H9 (cell line): ENCODE results near the gene HTR1E. TPM values are rescaled to one million over a fixed set of nuclear protein-coding genes. Genes with fewer than 3 reads are reported as not detected.
"Not testable (repeated sequence)": the region's sequence is repeated elsewhere in the genome, so short reads cannot be mapped to it uniquely, and the experiment has no call there.

Source experiments
- DNase-seq: peaks from one replicate; pipeline ENCODE4 v3.0.0-alpha.2; 2017
- H2AFZ ChIP-seq: one replicate; pipeline ENCODE4 v1.6.1; 2013; ENCODE audit warnings: mild to moderate bottlenecking, low read length, control low read depth, moderate library complexity
- H2AK5ac ChIP-seq: 2 replicates; pipeline ENCODE4 v1.6.1; 2013; ENCODE audit warnings: low read length, control low read depth, mixed read lengths; ENCODE audit not compliant: insufficient read length
- H2BK120ac ChIP-seq: one replicate; pipeline ENCODE4 v1.6.1; 2013; ENCODE audit warnings: low read depth, mild to moderate bottlenecking, low read length, control low read depth, inconsistent platforms; ENCODE audit not compliant: poor library complexity, severe bottlenecking
- H2BK12ac ChIP-seq: 2 replicates; pipeline ENCODE4 v1.6.1; 2013; ENCODE audit warnings: low read length, control low read depth, mixed read lengths, low read depth; ENCODE audit not compliant: insufficient read length
- H2BK15ac ChIP-seq: 2 replicates; pipeline ENCODE4 v1.6.1; 2013; ENCODE audit warnings: low read depth, low read length, control low read depth
- H2BK20ac ChIP-seq: one replicate; pipeline ENCODE4 v1.6.1; 2013; ENCODE audit warnings: low read depth, mild to moderate bottlenecking, low read length, control low read depth, inconsistent platforms; ENCODE audit not compliant: poor library complexity, severe bottlenecking
- H2BK5ac ChIP-seq: 2 replicates; pipeline ENCODE4 v1.6.1; 2013; ENCODE audit warnings: low read length, control low read depth, mixed read lengths; ENCODE audit not compliant: insufficient read length
- H3K14ac ChIP-seq: 2 replicates; pipeline ENCODE4 v1.6.1; 2013; ENCODE audit warnings: low read length, control low read depth; ENCODE audit not compliant: insufficient read depth
- H3K18ac ChIP-seq: 2 replicates; pipeline ENCODE4 v1.6.1; 2013; ENCODE audit warnings: low read depth, mild to moderate bottlenecking, mixed read lengths, low read length, control low read depth; ENCODE audit not compliant: insufficient read length
- H3K23ac ChIP-seq: 2 replicates; pipeline ENCODE4 v1.6.1; 2013; ENCODE audit warnings: low read length, control low read depth, mixed read lengths, low read depth; ENCODE audit not compliant: insufficient read length
- H3K23me2 ChIP-seq: 2 replicates; pipeline ENCODE4 v1.6.1; 2013; ENCODE audit warnings: low read depth, mild to moderate bottlenecking, mixed read lengths, low read length, control low read depth; ENCODE audit not compliant: insufficient read length, poor library complexity, severe bottlenecking
- H3K27ac ChIP-seq: 2 replicates; pipeline ENCODE4 v1.5.1; 2013; ENCODE audit warnings: low read length, control low read depth, mixed read lengths, low read depth; ENCODE audit not compliant: insufficient read length
- H3K27me3 ChIP-seq: 2 replicates; pipeline ENCODE4 v1.6.1; 2013; ENCODE audit warnings: low read length, control low read depth, inconsistent platforms; ENCODE audit not compliant: insufficient read depth
- H3K4ac ChIP-seq: 2 replicates; pipeline ENCODE4 v1.6.1; 2013; ENCODE audit warnings: low read depth, mild to moderate bottlenecking, control low read depth, inconsistent platforms, low read length, moderate library complexity
- H3K4me1 ChIP-seq: 2 replicates; pipeline ENCODE4 v1.6.1; 2013; ENCODE audit warnings: low read length, control low read depth, inconsistent platforms; ENCODE audit not compliant: insufficient read depth
- H3K4me2 ChIP-seq: 2 replicates; pipeline ENCODE4 v1.6.1; 2013; ENCODE audit warnings: low read length, control low read depth, mixed read lengths; ENCODE audit not compliant: insufficient read length, insufficient read depth
- H3K56ac ChIP-seq: 2 replicates; pipeline ENCODE4 v1.6.1; 2013; ENCODE audit warnings: low read depth, mild to moderate bottlenecking, mixed read lengths, low read length, control low read depth; ENCODE audit not compliant: insufficient read length
- H3K79me1 ChIP-seq: 2 replicates; pipeline ENCODE4 v1.6.1; 2013; ENCODE audit warnings: low read depth, mild to moderate bottlenecking, moderate library complexity, low read length, control low read depth, inconsistent platforms; ENCODE audit not compliant: insufficient read depth, poor library complexity, severe bottlenecking
- H3K79me2 ChIP-seq: 2 replicates; pipeline ENCODE4 v1.6.1; 2013; ENCODE audit warnings: low read length, control low read depth, inconsistent platforms; ENCODE audit not compliant: insufficient read depth
- H3K9ac ChIP-seq: 2 replicates; pipeline ENCODE4 v1.6.1; 2013; ENCODE audit warnings: low read length, control low read depth, mixed read lengths; ENCODE audit not compliant: insufficient read length; ENCODE audit errors: extremely low read depth
- H3K9me3 ChIP-seq: one replicate; pipeline ENCODE4 v1.6.1; 2013; ENCODE audit warnings: low read depth, low read length, inconsistent platforms; ENCODE audit not compliant: control insufficient read depth
- H3T11ph ChIP-seq: one replicate; pipeline ENCODE4 v1.6.1; 2013; ENCODE audit warnings: mild to moderate bottlenecking, low read length, control low read depth, inconsistent platforms
- H4K20me1 ChIP-seq: one replicate; pipeline ENCODE4 v1.6.1; 2013; ENCODE audit not compliant: control insufficient read depth, insufficient read length, insufficient read depth
- H4K5ac ChIP-seq: 2 replicates; pipeline ENCODE4 v1.6.1; 2013; ENCODE audit warnings: low read depth, mild to moderate bottlenecking, mixed read lengths, low read length, control low read depth; ENCODE audit not compliant: insufficient read length
- H4K8ac ChIP-seq: replicated peaks from 2 replicates; pipeline ENCODE4 v1.6.1; 2013; ENCODE audit warnings: low read length, control low read depth, mixed read lengths, low read depth; ENCODE audit not compliant: insufficient read length
- H4K91ac ChIP-seq: 2 replicates; pipeline ENCODE4 v1.6.1; 2013; ENCODE audit warnings: low read depth, mild to moderate bottlenecking, moderate library complexity, mixed read lengths, low read length, control low read depth; ENCODE audit not compliant: insufficient read length
- H3K27ac Mint-ChIP-seq, 3 experiments: 2 replicates in 2 of 3; 3 replicates in 1 of 3; pipeline ENCODE4 v1.8.0; 2020 to 2021; ENCODE audit warnings: mixed read lengths in 3 of 3, mild to moderate bottlenecking in 1 of 3, moderate library complexity in 1 of 3
- H3K27me3 Mint-ChIP-seq: 2 replicates; pipeline ENCODE4 v1.8.0; 2021; ENCODE audit warnings: low read depth, mild to moderate bottlenecking, moderate library complexity, mixed read lengths
- H3K36me3 Mint-ChIP-seq, 3 experiments: 2 replicates in 2 of 3; 3 replicates in 1 of 3; pipeline ENCODE4 v1.8.0; 2020 to 2021; ENCODE audit warnings: low read depth in 3 of 3, mixed read lengths in 3 of 3; ENCODE audit not compliant: insufficient read depth in 1 of 3
- H3K4me1 Mint-ChIP-seq, 2 experiments: 2 replicates each; pipeline ENCODE4 v1.8.0; 2020; ENCODE audit warnings: mixed read lengths in 2 of 2
- H3K4me3 Mint-ChIP-seq, 2 experiments: 2 replicates in 1 of 2; 3 replicates in 1 of 2; pipeline ENCODE4 v1.8.0; 2020 to 2021; ENCODE audit warnings: mild to moderate bottlenecking in 2 of 2, mixed read lengths in 2 of 2, moderate library complexity in 1 of 2
- H3K9me3 Mint-ChIP-seq, 2 experiments: 2 replicates in 1 of 2; 3 replicates in 1 of 2; pipeline ENCODE4 v1.8.0; 2020; ENCODE audit warnings: mild to moderate bottlenecking in 2 of 2, mixed read lengths in 2 of 2, moderate library complexity in 1 of 2
- WGBS: extraction: QIAGEN DNeasy Blood & Tissue Kit; methylation state at CpG from one replicate; pipeline ENCODE4 v1.1.7; 2013; ENCODE audit warnings: missing lambda C conversion rate, low lambda C conversion rate, mixed read lengths; ENCODE audit not compliant: insufficient read length; ENCODE audit errors: extremely low coverage; 5-methylcytosine and 5-hydroxymethylcytosine counted together
- total RNA-seq: library from RNA; stranded (reverse); gene quantifications from 2 replicates; pipeline ENCODE4 v1.2.1, GENCODE V29; 2021

Gene HTR1E
- total RNA-seq, 1 experiment from 2014 or later = not detected

DNA sequence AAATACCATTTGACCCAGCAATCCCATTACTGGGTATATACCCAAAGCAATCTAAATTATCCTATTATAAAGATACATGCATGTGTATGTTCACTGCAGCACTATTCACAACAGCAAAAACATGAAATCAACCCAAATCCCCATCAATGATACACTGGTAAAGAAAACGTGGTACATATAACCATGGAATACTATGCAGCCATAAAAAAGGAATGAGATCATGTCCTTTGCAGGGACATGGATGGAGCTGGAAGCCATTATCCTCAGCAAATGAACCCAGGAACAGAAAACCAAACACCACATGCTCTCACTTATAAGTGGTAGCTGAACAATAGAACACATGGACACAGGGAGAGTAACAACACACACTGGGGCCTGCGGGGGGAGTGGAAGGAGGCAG is 69.2 kb downstream of the HTR1E start:
- not testable (repeated sequence) for H3K27me3 Mint-ChIP-seq, H3K4me2 ChIP-seq, H3K27ac ChIP-seq, H3K27me3 ChIP-seq, H3K9ac ChIP-seq, H2AFZ ChIP-seq, H3K79me1 ChIP-seq, H4K5ac ChIP-seq, H3K23ac ChIP-seq, H3K4me1 ChIP-seq, H3K9me3 ChIP-seq, H3K4me3 Mint-ChIP-seq, H3K27ac Mint-ChIP-seq, H4K20me1 ChIP-seq, H2AK5ac ChIP-seq, DNase-seq, H4K8ac ChIP-seq, H2BK20ac ChIP-seq, H3K79me2 ChIP-seq, H3K18ac ChIP-seq, H3K4me1 Mint-ChIP-seq, H3K14ac ChIP-seq, H2BK120ac ChIP-seq, H3K56ac ChIP-seq, H3T11ph ChIP-seq, H2BK15ac ChIP-seq, H3K23me2 ChIP-seq, H2BK5ac ChIP-seq, H2BK12ac ChIP-seq, H3K4ac ChIP-seq, H4K91ac ChIP-seq
- H3K36me3 Mint-ChIP-seq = peaks cover 2 to 19% (median 11%) of the 10 kb centered on the region in 3 experiments; a peak in 5 of 7 replicates
- no CpG with 5 or more reads among the region's 2 CpGs for WGBS
- peaks cover 31 to 35% of the 10 kb centered on the region in 2 experiments for H3K9me3 Mint-ChIP-seq

GRCh38 chr6:87009581-87009980 is 72.3 kb downstream of the HTR1E start:
- not testable (repeated sequence) for H3K9me3 ChIP-seq

More at GRCh38 chr6:87009581-87009980, 72.3 kb downstream of the HTR1E start:
- not testable (repeated sequence) for H2AFZ ChIP-seq, H3K56ac ChIP-seq, H2AK5ac ChIP-seq, H3K23ac ChIP-seq, H3K27ac Mint-ChIP-seq, H2BK5ac ChIP-seq, H3K4me2 ChIP-seq, H3K18ac ChIP-seq, H3K27me3 Mint-ChIP-seq, H3K4me1 ChIP-seq, H3K4ac ChIP-seq, H3K27ac ChIP-seq, H3K9ac ChIP-seq, H2BK20ac ChIP-seq, H3K4me3 Mint-ChIP-seq, H2BK12ac ChIP-seq, H3K14ac ChIP-seq, DNase-seq, H4K91ac ChIP-seq, H2BK15ac ChIP-seq, H3K4me1 Mint-ChIP-seq, H4K5ac ChIP-seq, H2BK120ac ChIP-seq, H4K8ac ChIP-seq, H3K79me2 ChIP-seq, H3K27me3 ChIP-seq, H4K20me1 ChIP-seq, H3K79me1 ChIP-seq, H3T11ph ChIP-seq, H3K23me2 ChIP-seq
- Mint-ChIP-seq H3K36me3 (peaks cover 2 to 11% (median 7%) of the 10 kb centered on the region in 3 experiments; a peak in 6 of 7 replicates), H3K9me3 (peaks cover 28 to 31% of the 10 kb centered on the region in 2 experiments)
- no CpG with 5 or more reads among the region's 34 CpGs for WGBS
